WTC11 (cell line): Measurements from ENCODE around the gene SHISA9. TPM values are rescaled to one million over a fixed set of nuclear protein-coding genes. Genes with fewer than 3 reads are reported as not detected.

Source experiments
- ATAC-seq: fragments of 200-7000 bp; cut with Tn5 transposase; 2 replicates; pipeline ENCODE4 v1.10.0; 2021; ENCODE audit warnings: mild to moderate bottlenecking, moderate library complexity
- CTCF ChIA-PET: fragments of 300-600 bp; sonication (Branson Sonifier 250); formaldehyde crosslinking; loops from one replicate; lab custom pipeline; 2021; ENCODE audit warnings: antibody characterized with exemption; lab: Charles Lee
- POLR2A ChIA-PET: fragments of 350-600 bp; sonication (Branson Sonifier 250); formaldehyde crosslinking; loops from one replicate; lab custom pipeline; 2021; ENCODE audit warnings: antibody characterized with exemption; lab: Charles Lee
- DNase-seq: peaks from one replicate; pipeline ENCODE4 v3.0.0; 2021; ENCODE audit warnings: low spot score
- H3K27ac Mint-ChIP-seq: 2 replicates; pipeline ENCODE4 v1.8.0; 2021; ENCODE audit warnings: mixed read lengths
- H3K27me3 Mint-ChIP-seq: 2 replicates; pipeline ENCODE4 v1.8.0; 2021; ENCODE audit warnings: low read depth, mild to moderate bottlenecking, moderate library complexity, mixed read lengths
- H3K36me3 Mint-ChIP-seq: 2 replicates; pipeline ENCODE4 v1.8.0; 2021; ENCODE audit warnings: mixed read lengths
- H3K4me1 Mint-ChIP-seq: 2 replicates; pipeline ENCODE4 v1.8.0; 2022; ENCODE audit warnings: mixed read lengths
- H3K4me3 Mint-ChIP-seq: 2 replicates; pipeline ENCODE4 v1.8.0; 2021; ENCODE audit warnings: mild to moderate bottlenecking, moderate library complexity, mixed read lengths
- H3K9me3 Mint-ChIP-seq: 2 replicates; pipeline ENCODE4 v1.8.0; 2021; ENCODE audit warnings: mixed read lengths
- AR ChIP-seq: fragments of 250-450 bp; sonication (Bioruptor Pico); IDR thresholded peaks from 2 replicates; pipeline ENCODE4 v1.9.0; 2021; ENCODE audit warnings: mild to moderate bottlenecking
- ATF1 ChIP-seq: sonication (generic); formaldehyde crosslinking; IDR thresholded peaks from 2 replicates; pipeline ENCODE4 v1.8.1; 2023; ENCODE audit warnings: mild to moderate bottlenecking, moderate library complexity, missing genetic modification reagents
- CREM ChIP-seq: sonication (generic); formaldehyde crosslinking; IDR thresholded peaks from 2 replicates; pipeline ENCODE4 v1.8.1; 2022; ENCODE audit warnings: mild to moderate bottlenecking, missing genetic modification reagents, moderate library complexity
- ELF4 ChIP-seq: sonication (generic); formaldehyde crosslinking; IDR thresholded peaks from 2 replicates; pipeline ENCODE4 v1.8.1; 2022; ENCODE audit warnings: low read depth, mild to moderate bottlenecking, moderate library complexity, missing genetic modification reagents
- EMX1 ChIP-seq: fragments of 250-450 bp; sonication (Bioruptor Pico); IDR thresholded peaks from 2 replicates; pipeline ENCODE4 v1.8.0; 2021; ENCODE audit warnings: mild to moderate bottlenecking
- GRHL2 ChIP-seq: fragments of 250-450 bp; sonication (Bioruptor Pico); IDR thresholded peaks from 2 replicates; pipeline ENCODE4 v1.8.0; 2022; ENCODE audit warnings: mild to moderate bottlenecking, moderate library complexity; ENCODE audit not compliant: insufficient replicate concordance, severe bottlenecking
- GTF2I ChIP-seq: fragments of 250-450 bp; sonication (Bioruptor Pico); conservative IDR thresholded peaks from 2 replicates; pipeline ENCODE4 v1.4.0; 2021; ENCODE audit warnings: mild to moderate bottlenecking
- JUN ChIP-seq: sonication (generic); formaldehyde crosslinking; IDR thresholded peaks from 2 replicates; pipeline ENCODE4 v1.8.0; 2023; ENCODE audit warnings: mild to moderate bottlenecking, missing genetic modification reagents
- RORB ChIP-seq: fragments of 250-450 bp; sonication (Bioruptor Pico); IDR thresholded peaks from 2 replicates; pipeline ENCODE4 v1.9.0; 2021; ENCODE audit warnings: mild to moderate bottlenecking
- SP1 ChIP-seq: sonication (generic); formaldehyde crosslinking; conservative IDR thresholded peaks from 2 replicates; pipeline ENCODE4 v1.8.1; 2022; ENCODE audit warnings: missing genetic modification reagents
- TCF7 ChIP-seq: sonication (generic); formaldehyde crosslinking; IDR thresholded peaks from 2 replicates; pipeline ENCODE4 v1.8.0; 2022; ENCODE audit warnings: mild to moderate bottlenecking, low read depth, missing genetic modification reagents, moderate library complexity
- TEAD1 ChIP-seq: sonication (generic); formaldehyde crosslinking; IDR thresholded peaks from 2 replicates; pipeline ENCODE4 v1.8.0; 2022; ENCODE audit warnings: mild to moderate bottlenecking, missing genetic modification reagents
- TEAD4 ChIP-seq: sonication (generic); formaldehyde crosslinking; IDR thresholded peaks from 2 replicates; pipeline ENCODE4 v1.8.0; 2022; ENCODE audit warnings: mild to moderate bottlenecking, missing genetic modification reagents
- TP53 ChIP-seq: sonication (generic); formaldehyde crosslinking; IDR thresholded peaks from 2 replicates; pipeline ENCODE4 v1.8.1; 2023; ENCODE audit warnings: mild to moderate bottlenecking, missing genetic modification reagents
- ZBTB21 ChIP-seq: sonication (generic); formaldehyde crosslinking; IDR thresholded peaks from 2 replicates; pipeline ENCODE4 v1.8.1; 2023; ENCODE audit warnings: mild to moderate bottlenecking, missing genetic modification reagents, borderline replicate concordance
- ZNF263 ChIP-seq: sonication (generic); formaldehyde crosslinking; IDR thresholded peaks from 2 replicates; pipeline ENCODE4 v1.8.1; 2022; ENCODE audit warnings: low read depth, mild to moderate bottlenecking, moderate library complexity, missing genetic modification reagents
- ZNF317 ChIP-seq: sonication (generic); formaldehyde crosslinking; IDR thresholded peaks from 2 replicates; pipeline ENCODE4 v1.8.1; 2023; ENCODE audit warnings: low read depth, mild to moderate bottlenecking, moderate library complexity, missing genetic modification reagents, borderline replicate concordance
- ZNF396 ChIP-seq: fragments of 250-450 bp; sonication (Bioruptor Pico); IDR thresholded peaks from 2 replicates; pipeline ENCODE4 v1.8.0; 2021; ENCODE audit warnings: mild to moderate bottlenecking, moderate library complexity, borderline replicate concordance
- ZNF671 ChIP-seq: fragments of 250-450 bp; sonication (Bioruptor Pico); IDR thresholded peaks from 2 replicates; pipeline ENCODE4 v1.8.0; 2021; ENCODE audit warnings: mild to moderate bottlenecking
- total RNA-seq: library from RNA; stranded (reverse); gene quantifications from 3 replicates; pipeline ENCODE4 v1.2.3, GENCODE V29; 2021
- TF ChIP-seq, protein P1 (sequence below): fragments of 200-600 bp; IDR thresholded peaks from 2 replicates; pipeline ENCODE4 v1.8.0; 2022; ENCODE audit warnings: antibody characterized with exemption
- TF ChIP-seq, protein P2 (sequence below): sonication (generic); formaldehyde crosslinking; IDR thresholded peaks from 2 replicates; pipeline ENCODE4 v1.8.1; 2023; ENCODE audit warnings: mild to moderate bottlenecking, missing genetic modification reagents

SHISA9 gene
- total RNA-seq, 1 experiment from 2014 or later = 37.5 TPM

- TF ChIP-seq, protein P1, sequence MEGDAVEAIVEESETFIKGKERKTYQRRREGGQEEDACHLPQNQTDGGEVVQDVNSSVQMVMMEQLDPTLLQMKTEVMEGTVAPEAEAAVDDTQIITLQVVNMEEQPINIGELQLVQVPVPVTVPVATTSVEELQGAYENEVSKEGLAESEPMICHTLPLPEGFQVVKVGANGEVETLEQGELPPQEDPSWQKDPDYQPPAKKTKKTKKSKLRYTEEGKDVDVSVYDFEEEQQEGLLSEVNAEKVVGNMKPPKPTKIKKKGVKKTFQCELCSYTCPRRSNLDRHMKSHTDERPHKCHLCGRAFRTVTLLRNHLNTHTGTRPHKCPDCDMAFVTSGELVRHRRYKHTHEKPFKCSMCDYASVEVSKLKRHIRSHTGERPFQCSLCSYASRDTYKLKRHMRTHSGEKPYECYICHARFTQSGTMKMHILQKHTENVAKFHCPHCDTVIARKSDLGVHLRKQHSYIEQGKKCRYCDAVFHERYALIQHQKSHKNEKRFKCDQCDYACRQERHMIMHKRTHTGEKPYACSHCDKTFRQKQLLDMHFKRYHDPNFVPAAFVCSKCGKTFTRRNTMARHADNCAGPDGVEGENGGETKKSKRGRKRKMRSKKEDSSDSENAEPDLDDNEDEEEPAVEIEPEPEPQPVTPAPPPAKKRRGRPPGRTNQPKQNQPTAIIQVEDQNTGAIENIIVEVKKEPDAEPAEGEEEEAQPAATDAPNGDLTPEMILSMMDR = no peak
Measured at GRCh38 chr16:12961626-12962025, 60.2 kb downstream of the SHISA9 start (continued).

DNA sequence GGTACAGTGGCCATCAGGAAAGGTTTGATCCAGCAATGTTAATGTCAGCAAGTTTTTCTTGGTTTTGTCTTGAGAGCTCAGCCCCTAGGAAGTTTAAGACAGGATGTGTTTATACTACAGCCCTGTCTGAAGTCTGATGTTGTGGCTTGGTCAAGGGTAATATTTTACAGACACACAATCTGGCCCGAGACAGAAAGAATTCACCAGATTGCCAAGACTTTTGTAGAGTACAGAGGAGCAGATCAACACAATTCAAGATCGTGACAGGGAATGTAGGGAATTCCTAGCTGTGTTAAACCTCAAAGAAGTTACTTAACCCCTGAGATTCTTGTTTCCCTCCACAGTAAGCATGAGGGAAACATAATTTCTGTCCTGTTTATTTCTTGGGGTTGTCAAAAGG, 63.1 kb downstream of the SHISA9 start:
- ChIA-PET CTCF (interaction anchor here (0.6 kb wide), 2 partner anchors 57 to 155 kb away, joined by 3 to 4 read pairs; no protein-coding TSS in a partner anchor), POLR2A (no interaction called here)
- H3K9me3 Mint-ChIP-seq = peaks cover 4% of the 10 kb centered on the region; the same call in 1 of the 2 replicates
- H3K36me3 Mint-ChIP-seq = peaks cover 6% of the 10 kb centered on the region
- no peaks in the 10 kb centered on the region for H3K27me3 Mint-ChIP-seq
- H3K4me1 Mint-ChIP-seq = peaks cover 6% of the 10 kb centered on the region
- no peak overlapping the region for H3K4me3 Mint-ChIP-seq
- no peak for ATAC-seq
- TF ChIP-seq AR = no peak
- no peak for TF ChIP-seq ZNF317
- no peak for TF ChIP-seq EMX1 (CRISPR knock-in tag)
- no peak for TF ChIP-seq GTF2I (CRISPR knock-in tag)
- no peak for TF ChIP-seq TEAD4 (CRISPR knock-in tag)
- no peak for TF ChIP-seq TEAD1 (CRISPR knock-in tag)
- TF ChIP-seq, protein P2, sequence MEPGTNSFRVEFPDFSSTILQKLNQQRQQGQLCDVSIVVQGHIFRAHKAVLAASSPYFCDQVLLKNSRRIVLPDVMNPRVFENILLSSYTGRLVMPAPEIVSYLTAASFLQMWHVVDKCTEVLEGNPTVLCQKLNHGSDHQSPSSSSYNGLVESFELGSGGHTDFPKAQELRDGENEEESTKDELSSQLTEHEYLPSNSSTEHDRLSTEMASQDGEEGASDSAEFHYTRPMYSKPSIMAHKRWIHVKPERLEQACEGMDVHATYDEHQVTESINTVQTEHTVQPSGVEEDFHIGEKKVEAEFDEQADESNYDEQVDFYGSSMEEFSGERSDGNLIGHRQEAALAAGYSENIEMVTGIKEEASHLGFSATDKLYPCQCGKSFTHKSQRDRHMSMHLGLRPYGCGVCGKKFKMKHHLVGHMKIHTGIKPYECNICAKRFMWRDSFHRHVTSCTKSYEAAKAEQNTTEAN (CRISPR knock-in tag) = no peak
- no peak for TF ChIP-seq ZNF263 (CRISPR knock-in tag)
- no peak for TF ChIP-seq CREM (CRISPR knock-in tag)
- DNase-seq = no peak
- no peak overlapping the region for H3K27ac Mint-ChIP-seq

- H3K27ac Mint-ChIP-seq = no peak overlapping the region
- no peak for ATAC-seq
- H3K9me3 Mint-ChIP-seq = peaks cover 4% of the 10 kb centered on the region; the same call in 1 of the 2 replicates
- CTCF ChIA-PET = no interaction called here
- POLR2A ChIA-PET = no interaction called here
- peaks cover 6% of the 10 kb centered on the region for H3K36me3 Mint-ChIP-seq
- peaks cover 6% of the 10 kb centered on the region for H3K4me1 Mint-ChIP-seq
- H3K4me3 Mint-ChIP-seq = no peak overlapping the region
- no peak for DNase-seq
- no peaks in the 10 kb centered on the region for H3K27me3 Mint-ChIP-seq
- TF ChIP-seq CREM (CRISPR knock-in tag) (no peak), TCF7 (CRISPR knock-in tag) (no peak), ZBTB21 (CRISPR knock-in tag) (no peak), TP53 (CRISPR knock-in tag) (no peak), ZNF396 (no peak), ELF4 (CRISPR knock-in tag) (no peak), ZNF671 (CRISPR knock-in tag) (no peak), GRHL2 (CRISPR knock-in tag) (no peak), ATF1 (CRISPR knock-in tag) (no peak), GTF2I (CRISPR knock-in tag) (no peak), JUN (CRISPR knock-in tag) (no peak), SP1 (CRISPR knock-in tag) (no peak), RORB (CRISPR knock-in tag) (no peak)
Measured at GRCh38 chr16:12965274-12965804, 63.9 kb downstream of the SHISA9 start.
